Measurements from ENCODE around the gene CDK11B. TPM values are rescaled to one million over a fixed set of nuclear protein-coding genes. Genes with fewer than 3 reads are reported as not detected.
"Not testable (repeated sequence)": the region's sequence is repeated elsewhere in the genome, so short reads cannot be mapped to it uniquely, and the experiment has no call there.

The CDK11B gene
- total RNA-seq = 28.8 and 29.7 TPM in 2 replicates
- long read RNA-seq, partial matches to known transcripts = 7 of 7 reads
- long read RNA-seq, other reads (novel, unspliced or antisense) = 0 of 7 reads

GRCh38 chr1:1658583-1659549 is at the start of gene CDK11B:
Gene CDK11B (minus strand): TSS chr1:1659004. CDS start chr1:1657485, 1,519 bp downstream.
- peak within 1 kb of the TSS; percentile 100 for H3K27ac Mint-ChIP-seq (ENCODE audit: unreplicated experiment)
- DNase-seq (ENCODE audit: extremely low spot score, unreplicated experiment) = peak; percentile 97
- peak within 1 kb of the TSS; percentile 91 for H3K4me3 Mint-ChIP-seq (ENCODE audit: unreplicated experiment)
- H3K4me1 Mint-ChIP-seq (ENCODE audit: unreplicated experiment); H3K9me3 Mint-ChIP-seq (ENCODE audit: unreplicated experiment); H3K27me3 Mint-ChIP-seq (ENCODE audit: unreplicated experiment); H3K36me3 Mint-ChIP-seq (ENCODE audit: unreplicated experiment): not testable (repeated sequence)
- TF ChIP-seq, protein P1, sequence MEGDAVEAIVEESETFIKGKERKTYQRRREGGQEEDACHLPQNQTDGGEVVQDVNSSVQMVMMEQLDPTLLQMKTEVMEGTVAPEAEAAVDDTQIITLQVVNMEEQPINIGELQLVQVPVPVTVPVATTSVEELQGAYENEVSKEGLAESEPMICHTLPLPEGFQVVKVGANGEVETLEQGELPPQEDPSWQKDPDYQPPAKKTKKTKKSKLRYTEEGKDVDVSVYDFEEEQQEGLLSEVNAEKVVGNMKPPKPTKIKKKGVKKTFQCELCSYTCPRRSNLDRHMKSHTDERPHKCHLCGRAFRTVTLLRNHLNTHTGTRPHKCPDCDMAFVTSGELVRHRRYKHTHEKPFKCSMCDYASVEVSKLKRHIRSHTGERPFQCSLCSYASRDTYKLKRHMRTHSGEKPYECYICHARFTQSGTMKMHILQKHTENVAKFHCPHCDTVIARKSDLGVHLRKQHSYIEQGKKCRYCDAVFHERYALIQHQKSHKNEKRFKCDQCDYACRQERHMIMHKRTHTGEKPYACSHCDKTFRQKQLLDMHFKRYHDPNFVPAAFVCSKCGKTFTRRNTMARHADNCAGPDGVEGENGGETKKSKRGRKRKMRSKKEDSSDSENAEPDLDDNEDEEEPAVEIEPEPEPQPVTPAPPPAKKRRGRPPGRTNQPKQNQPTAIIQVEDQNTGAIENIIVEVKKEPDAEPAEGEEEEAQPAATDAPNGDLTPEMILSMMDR (IDR thresholded peaks at IDR 0.05) = peak; percentile 33

DNA sequence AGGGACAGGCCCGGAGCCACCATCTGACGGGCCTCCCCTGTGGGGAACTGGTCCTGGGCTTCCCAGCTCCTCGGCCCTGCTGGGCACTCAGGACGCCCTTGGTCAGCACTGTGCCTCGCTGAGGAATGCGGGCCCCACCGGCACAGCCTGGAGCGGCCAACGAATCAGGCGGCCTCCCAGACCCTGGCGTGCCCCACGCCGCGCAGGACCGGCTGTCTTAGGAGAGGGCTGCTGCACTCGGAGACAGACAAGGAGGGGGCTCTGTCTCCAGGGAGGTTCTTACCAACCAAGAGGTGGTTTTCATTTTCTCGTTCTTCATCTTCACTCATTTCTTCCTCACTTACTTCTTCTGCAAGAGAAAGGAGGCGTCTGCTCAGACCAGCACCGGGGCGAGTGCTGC is 49.1 kb upstream of the CDK11B start:
- H3K4me3 Mint-ChIP-seq (ENCODE audit: unreplicated experiment); H3K27me3 Mint-ChIP-seq (ENCODE audit: unreplicated experiment); H3K36me3 Mint-ChIP-seq (ENCODE audit: unreplicated experiment); H3K27ac Mint-ChIP-seq (ENCODE audit: unreplicated experiment); H3K4me1 Mint-ChIP-seq (ENCODE audit: unreplicated experiment); H3K9me3 Mint-ChIP-seq (ENCODE audit: unreplicated experiment): not testable (repeated sequence)
- peak; percentile 21 for DNase-seq (ENCODE audit: extremely low spot score, unreplicated experiment)

GRCh38 chr1:1707241-1707640 is 48.4 kb upstream of the CDK11B start:
- not testable (repeated sequence) for H3K4me3 Mint-ChIP-seq (ENCODE audit: unreplicated experiment); H3K9me3 Mint-ChIP-seq (ENCODE audit: unreplicated experiment); H3K4me1 Mint-ChIP-seq (ENCODE audit: unreplicated experiment); H3K27ac Mint-ChIP-seq (ENCODE audit: unreplicated experiment); H3K36me3 Mint-ChIP-seq (ENCODE audit: unreplicated experiment); H3K27me3 Mint-ChIP-seq (ENCODE audit: unreplicated experiment)
- peak; percentile 63 for DNase-seq (ENCODE audit: extremely low spot score, unreplicated experiment)

GRCh38 chr1:1705623-1706022 is 46.8 kb upstream of the CDK11B start:
- H3K4me3 Mint-ChIP-seq (ENCODE audit: unreplicated experiment); H3K4me1 Mint-ChIP-seq (ENCODE audit: unreplicated experiment); H3K27me3 Mint-ChIP-seq (ENCODE audit: unreplicated experiment); H3K36me3 Mint-ChIP-seq (ENCODE audit: unreplicated experiment); H3K9me3 Mint-ChIP-seq (ENCODE audit: unreplicated experiment); H3K27ac Mint-ChIP-seq (ENCODE audit: unreplicated experiment): not testable (repeated sequence)
- DNase-seq (ENCODE audit: extremely low spot score, unreplicated experiment) = peak; percentile 46

- DNase-seq (ENCODE audit: extremely low spot score, unreplicated experiment) = peak; percentile 78
- not testable (repeated sequence) for H3K36me3 Mint-ChIP-seq (ENCODE audit: unreplicated experiment); H3K27me3 Mint-ChIP-seq (ENCODE audit: unreplicated experiment); H3K27ac Mint-ChIP-seq (ENCODE audit: unreplicated experiment); H3K4me3 Mint-ChIP-seq (ENCODE audit: unreplicated experiment); H3K4me1 Mint-ChIP-seq (ENCODE audit: unreplicated experiment); H3K9me3 Mint-ChIP-seq (ENCODE audit: unreplicated experiment)
Observed at GRCh38 chr1:1704284-1704957, 45.6 kb upstream of the CDK11B start.

- peak; percentile 78 for DNase-seq (ENCODE audit: extremely low spot score, unreplicated experiment)
- no peaks in the 10 kb centered on the region for H3K9me3 Mint-ChIP-seq (ENCODE audit: unreplicated experiment)
- no peaks in the 10 kb centered on the region for H3K4me1 Mint-ChIP-seq (ENCODE audit: unreplicated experiment)
- no peak overlapping the region for H3K27ac Mint-ChIP-seq (ENCODE audit: unreplicated experiment)
- no peak overlapping the region for H3K4me3 Mint-ChIP-seq (ENCODE audit: unreplicated experiment)
- no peaks in the 10 kb centered on the region for H3K27me3 Mint-ChIP-seq (ENCODE audit: unreplicated experiment)
- TF ChIP-seq, protein P1 (IDR thresholded peaks at IDR 0.05) = no peak
- peaks cover 3% of the 10 kb centered on the region for H3K36me3 Mint-ChIP-seq (ENCODE audit: unreplicated experiment)
Observed at GRCh38 chr1:1703796-1704195, 45.0 kb upstream of the CDK11B start.

DNA sequence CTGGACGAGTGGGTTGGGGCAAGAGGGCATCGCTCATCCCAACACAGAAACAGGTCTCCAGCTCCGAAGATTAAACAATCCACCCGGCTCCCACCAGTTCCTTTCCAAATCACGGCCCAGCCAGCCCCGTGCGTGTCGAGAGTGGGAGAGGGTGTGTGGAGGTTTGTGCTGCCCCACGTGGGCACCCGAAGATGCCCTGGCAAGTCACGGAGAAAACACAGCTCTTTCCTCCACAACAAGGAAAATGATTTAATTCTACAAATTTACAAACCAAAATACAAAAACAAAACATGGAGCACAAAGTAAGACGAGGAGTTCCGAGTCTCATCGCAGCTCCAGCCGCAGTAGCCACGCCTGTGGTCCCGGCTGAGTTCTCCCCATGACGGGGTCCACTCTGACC is 43.7 kb upstream of the CDK11B start:
- not testable (repeated sequence) for H3K27ac Mint-ChIP-seq (ENCODE audit: unreplicated experiment)

GRCh38 chr1:1700557-1700956 is 41.8 kb upstream of the CDK11B start:
- not testable (repeated sequence) for H3K4me1 Mint-ChIP-seq (ENCODE audit: unreplicated experiment); H3K4me3 Mint-ChIP-seq (ENCODE audit: unreplicated experiment); H3K36me3 Mint-ChIP-seq (ENCODE audit: unreplicated experiment); H3K27ac Mint-ChIP-seq (ENCODE audit: unreplicated experiment); H3K9me3 Mint-ChIP-seq (ENCODE audit: unreplicated experiment); H3K27me3 Mint-ChIP-seq (ENCODE audit: unreplicated experiment); DNase-seq (ENCODE audit: extremely low spot score, unreplicated experiment)

More for the DNA sequence above, 43.7 kb upstream of the CDK11B start:
- H3K36me3 Mint-ChIP-seq (ENCODE audit: unreplicated experiment); H3K4me1 Mint-ChIP-seq (ENCODE audit: unreplicated experiment); H3K4me3 Mint-ChIP-seq (ENCODE audit: unreplicated experiment); H3K27me3 Mint-ChIP-seq (ENCODE audit: unreplicated experiment); H3K9me3 Mint-ChIP-seq (ENCODE audit: unreplicated experiment): not testable (repeated sequence)
- peak; percentile 17 for DNase-seq (ENCODE audit: extremely low spot score, unreplicated experiment)

GRCh38 chr1:1700067-1700466 is 41.3 kb upstream of the CDK11B start:
- H3K36me3 Mint-ChIP-seq (ENCODE audit: unreplicated experiment); H3K4me3 Mint-ChIP-seq (ENCODE audit: unreplicated experiment); H3K27ac Mint-ChIP-seq (ENCODE audit: unreplicated experiment); H3K4me1 Mint-ChIP-seq (ENCODE audit: unreplicated experiment); DNase-seq (ENCODE audit: extremely low spot score, unreplicated experiment); H3K27me3 Mint-ChIP-seq (ENCODE audit: unreplicated experiment); H3K9me3 Mint-ChIP-seq (ENCODE audit: unreplicated experiment): not testable (repeated sequence)

DNA sequence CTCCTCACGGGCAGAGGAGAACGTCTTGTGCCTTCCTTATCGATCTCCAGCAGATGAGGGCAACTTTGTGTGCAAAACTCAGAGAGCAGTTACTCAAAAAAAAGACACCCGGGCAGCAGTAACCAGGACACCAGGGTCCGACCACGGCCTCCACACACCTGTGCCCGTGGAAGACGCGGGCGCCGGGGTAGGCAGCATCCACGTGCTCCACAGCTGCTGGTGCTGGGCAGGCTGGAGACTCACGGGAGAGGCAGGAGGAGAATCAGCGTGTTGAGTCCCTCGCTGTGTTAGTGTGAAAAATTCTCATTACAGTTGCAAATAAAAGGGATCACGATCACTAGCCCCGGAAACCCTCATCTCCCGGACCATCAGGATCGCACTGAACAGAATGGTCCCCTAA is 40.3 kb upstream of the CDK11B start:
- not testable (repeated sequence) for H3K27ac Mint-ChIP-seq (ENCODE audit: unreplicated experiment); H3K4me3 Mint-ChIP-seq (ENCODE audit: unreplicated experiment); H3K4me1 Mint-ChIP-seq (ENCODE audit: unreplicated experiment); H3K27me3 Mint-ChIP-seq (ENCODE audit: unreplicated experiment); H3K9me3 Mint-ChIP-seq (ENCODE audit: unreplicated experiment); H3K36me3 Mint-ChIP-seq (ENCODE audit: unreplicated experiment)
- DNase-seq (ENCODE audit: extremely low spot score, unreplicated experiment) = peak; percentile 77

Data from osteocyte (in vitro differentiated cells).